SU-DHL-6 (cell line): ENCODE data around the gene PPP1R2.
A peak's percentile ranks its signal among the peaks of the same experiment; 100 is the strongest.
"Not testable (repeated sequence)": the region's sequence is repeated elsewhere in the genome, so short reads cannot be mapped to it uniquely, and the experiment has no call there.

Experiments used
- H2AFZ ChIP-seq: fragments of 200-600 bp; sonication (generic); 2 replicates; pipeline ENCODE4 v1.6.1; 2014; ENCODE audit warnings: low read depth, mild to moderate bottlenecking, moderate library complexity, mixed read lengths, antibody characterized with exemption, low read length; ENCODE audit not compliant: severe bottlenecking
- H3F3A ChIP-seq: fragments of 200-600 bp; shearing (Covaris generic); 2 replicates; pipeline ENCODE4 v1.6.0; 2016; ENCODE audit warnings: antibody characterized with exemption, mild to moderate bottlenecking; ENCODE audit not compliant: insufficient read depth
- H3K27ac ChIP-seq: fragments of 200-600 bp; sonication (generic); 2 replicates; pipeline ENCODE4 v1.5.1; 2016; ENCODE audit warnings: low read depth, mild to moderate bottlenecking, low read length, moderate library complexity, mixed read lengths
- H3K27me3 ChIP-seq: fragments of 200-600 bp; sonication (generic), shearing (Covaris generic); 2 replicates; pipeline ENCODE4 v1.6.0; 2014; ENCODE audit warnings: mild to moderate bottlenecking, low read length
- H3K36me3 ChIP-seq: fragments of 200-600 bp; sonication (generic); 2 replicates; pipeline ENCODE4 v1.6.1; 2014; ENCODE audit warnings: mild to moderate bottlenecking, low read length, mixed read lengths
- H3K4me2 ChIP-seq: fragments of 300-600, 200-600 bp; shearing (Covaris generic), sonication (generic); 2 replicates; pipeline ENCODE4 v1.6.0; 2014; ENCODE audit warnings: low read length, low read depth, mild to moderate bottlenecking; ENCODE audit not compliant: poor library complexity, severe bottlenecking
- H3K4me3 ChIP-seq: fragments of 200-600 bp; sonication (generic); 2 replicates; pipeline ENCODE4 v1.5.1; 2014; ENCODE audit warnings: antibody characterized with exemption, low read length, mild to moderate bottlenecking, mixed read lengths; ENCODE audit not compliant: insufficient read depth, poor library complexity, severe bottlenecking
- H3K79me2 ChIP-seq: fragments of 200-600 bp; sonication (generic); 2 replicates; pipeline ENCODE4 v1.6.1; 2014; ENCODE audit warnings: mild to moderate bottlenecking, low read length, moderate library complexity; ENCODE audit not compliant: insufficient read depth
- H3K9ac ChIP-seq: fragments of 200-600 bp; sonication (generic); 2 replicates; pipeline ENCODE4 v1.7.0; 2014; ENCODE audit warnings: mild to moderate bottlenecking, low read length
- H3K9me2 ChIP-seq: fragments of 200-600 bp; sonication (generic); replicated peaks from 2 replicates; pipeline ENCODE4 v1.6.1; 2014; ENCODE audit warnings: low read length; ENCODE audit not compliant: insufficient read depth
- H3K9me3 ChIP-seq: fragments of 200-600 bp; sonication (generic); 2 replicates; pipeline ENCODE4 v1.6.1; 2014; ENCODE audit warnings: low read length, mixed read lengths; ENCODE audit not compliant: insufficient read depth
- H4K20me1 ChIP-seq: fragments of 200-600 bp; sonication (generic); 2 replicates; pipeline ENCODE4 v1.6.1; 2014; ENCODE audit warnings: low read depth, mild to moderate bottlenecking, antibody characterized with exemption, low read length, moderate library complexity, mixed read lengths
- CTCF ChIP-seq: fragments of 200-600 bp; sonication (generic); IDR thresholded peaks from one replicate; pipeline ENCODE4 v1.5.1; 2017; ENCODE audit warnings: antibody characterized with exemption, mild to moderate bottlenecking, low read length, moderate library complexity; ENCODE audit not compliant: insufficient read depth, poor library complexity, severe bottlenecking
- EZH2phosphoT487 ChIP-seq: fragments of 200-600 bp; sonication (generic), shearing (Covaris generic); conservative IDR thresholded peaks from 2 replicates; pipeline ENCODE4 v1.6.1; 2018; ENCODE audit warnings: mild to moderate bottlenecking, antibody characterized with exemption, low read length, moderate library complexity, mixed read lengths

PPP1R2 gene

DNA sequence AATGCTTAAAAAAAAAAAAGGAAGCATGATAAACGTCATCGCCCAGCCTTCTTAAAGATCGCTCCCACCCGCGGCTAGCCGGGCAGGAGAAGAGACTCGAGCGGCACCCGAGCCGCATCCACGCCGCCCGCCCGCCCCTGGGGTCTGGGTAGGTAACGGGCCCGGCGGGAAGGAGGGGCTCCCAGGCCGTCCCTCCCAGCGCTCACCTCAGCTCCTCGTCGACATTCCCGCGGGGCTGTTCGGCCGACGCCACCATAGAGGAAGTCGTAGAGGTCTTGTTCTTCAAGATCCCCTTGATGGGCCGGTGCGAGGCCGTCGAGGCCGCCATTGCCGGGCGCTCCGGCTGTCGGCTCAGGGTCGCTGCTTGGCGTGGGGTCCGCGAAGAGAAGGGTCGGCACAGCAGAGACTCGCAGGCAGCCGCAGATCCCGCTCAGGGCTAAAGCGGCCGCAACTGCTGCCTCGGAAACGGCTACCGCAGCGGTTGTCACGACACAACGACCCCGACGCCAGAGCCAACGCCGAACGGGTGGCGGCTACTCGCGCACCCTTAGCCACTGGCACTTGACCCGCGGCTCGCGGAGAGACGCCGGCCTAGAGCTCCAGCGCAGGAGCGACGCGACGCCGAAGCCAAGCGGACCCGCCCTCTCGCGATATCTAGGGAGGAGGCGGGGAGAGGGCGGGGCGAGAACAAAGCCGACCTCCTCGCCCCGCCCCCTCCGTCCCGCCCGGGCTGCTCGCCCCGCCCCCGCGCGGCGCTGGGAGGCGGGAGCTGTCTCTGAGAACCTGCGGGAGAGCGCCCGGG lies at the start of gene PPP1R2:
Gene PPP1R2 (minus strand): TSS at position 628 of the 802 bp plus-strand sequence. CDS start 300 bp downstream, at position 328.
- Histone ChIP-seq H3K4me2 (peak within 1 kb of the TSS; percentile 91), H3K9ac (peak within 1 kb of the TSS; percentile 78), H3K9me3 (no peaks in the 10 kb centered on the region), H2AFZ (peak within 1 kb of the TSS; percentile 89), H3K4me3 (peak within 1 kb of the TSS; percentile 86), H3K27ac (peak within 1 kb of the TSS; percentile 59), H3K36me3 (peaks cover 4% of the 10 kb centered on the region; the same call in 1 of the 2 replicates), H4K20me1 (peaks cover 12% of the 10 kb centered on the region; the same call in 1 of the 2 replicates), H3F3A (peaks cover 18% of the 10 kb centered on the region), H3K9me2 (no peaks in the 10 kb centered on the region), H3K27me3 (no peaks in the 10 kb centered on the region), H3K79me2 (peaks cover 51% of the 10 kb centered on the region)
- no peak for TF ChIP-seq CTCF
- TF ChIP-seq EZH2phosphoT487 = no peak

GRCh38 chr3:195591852-195592251 lies 48.7 kb upstream of the PPP1R2 start:
- H3K9ac ChIP-seq = no peak overlapping the region
- H3F3A ChIP-seq = 0 out of 2 replicates have a peak, but pooled peaks cover 5% of the 10 kb centered on the region
- H3K4me3 ChIP-seq = no peak overlapping the region
- no peak overlapping the region for H3K4me2 ChIP-seq
- no peaks in the 10 kb centered on the region for H3K27me3 ChIP-seq
- H3K9me2 ChIP-seq = no peaks in the 10 kb centered on the region
- H4K20me1 ChIP-seq = no peaks in the 10 kb centered on the region
- no peaks in the 10 kb centered on the region for H3K36me3 ChIP-seq
- no peak for TF ChIP-seq CTCF
- TF ChIP-seq EZH2phosphoT487 = no peak
- H3K27ac ChIP-seq = no peak overlapping the region
- H3K9me3 ChIP-seq = no peaks in the 10 kb centered on the region
- H3K79me2 ChIP-seq = no peaks in the 10 kb centered on the region
- no peak overlapping the region for H2AFZ ChIP-seq

DNA sequence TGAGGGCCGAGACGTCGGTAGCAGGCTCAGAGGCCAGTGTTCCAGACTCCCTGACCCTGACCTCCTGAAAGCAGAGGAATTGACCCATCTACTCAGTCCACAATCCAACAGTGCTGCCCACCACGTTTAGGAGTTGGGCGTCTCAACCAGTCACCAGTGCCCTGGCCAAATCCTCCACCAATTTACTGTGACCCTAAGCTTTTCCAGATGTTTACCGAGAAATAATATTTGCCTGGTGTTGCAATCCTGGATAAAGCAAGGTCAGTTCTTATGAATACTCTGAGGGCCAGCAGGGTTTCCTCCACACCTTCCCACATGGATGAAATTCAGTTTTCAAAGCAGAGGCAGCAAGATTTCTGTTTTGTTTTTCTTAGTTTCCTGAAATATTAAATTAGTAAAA lies 48.1 kb upstream of the PPP1R2 start:
- H3K4me3 ChIP-seq = no peak overlapping the region
- no peak overlapping the region for H3K9ac ChIP-seq
- no peaks in the 10 kb centered on the region for H3K79me2 ChIP-seq
- no peak overlapping the region for H3K27ac ChIP-seq
- TF ChIP-seq EZH2phosphoT487 (no peak), CTCF (no peak)
- no peak overlapping the region for H3K4me2 ChIP-seq
- H3K36me3 ChIP-seq = no peaks in the 10 kb centered on the region
- H3K9me3 ChIP-seq = no peaks in the 10 kb centered on the region
- 0 out of 2 replicates have a peak, but pooled peaks cover 5% of the 10 kb centered on the region for H3F3A ChIP-seq
- no peaks in the 10 kb centered on the region for H4K20me1 ChIP-seq
- H2AFZ ChIP-seq = no peak overlapping the region
- no peaks in the 10 kb centered on the region for H3K9me2 ChIP-seq
- no peaks in the 10 kb centered on the region for H3K27me3 ChIP-seq

DNA sequence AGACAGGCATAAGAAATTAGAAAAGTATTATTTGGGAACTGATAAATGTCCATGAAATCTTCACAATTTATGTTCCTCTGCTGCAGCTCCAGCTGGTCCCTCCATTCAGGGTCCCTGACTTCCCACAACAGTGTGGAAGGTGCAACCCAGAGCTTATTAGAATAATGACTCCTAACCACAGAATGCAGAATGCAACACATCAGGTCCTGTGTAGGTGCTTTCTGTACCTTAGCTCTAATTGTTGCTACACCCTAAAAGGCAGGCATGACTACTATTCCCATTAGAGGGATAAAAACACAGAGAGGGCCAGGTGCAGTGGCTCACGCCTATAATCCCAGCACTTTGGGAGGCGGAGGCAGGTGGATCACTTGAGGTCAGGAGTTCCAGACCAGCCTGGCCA lies 47.3 kb upstream of the PPP1R2 start:
- H3K4me3 ChIP-seq, H3K9ac ChIP-seq, H4K20me1 ChIP-seq, H3K9me2 ChIP-seq, H3F3A ChIP-seq, H3K4me2 ChIP-seq, H3K9me3 ChIP-seq, H3K27me3 ChIP-seq, H3K36me3 ChIP-seq, H2AFZ ChIP-seq, H3K79me2 ChIP-seq: not testable (repeated sequence)
- peak overlapping the region; percentile 61 for H3K27ac ChIP-seq

GRCh38 chr3:195589796-195590195 lies 46.7 kb upstream of the PPP1R2 start:
- H3K9me2 ChIP-seq, H3K9me3 ChIP-seq, H3K9ac ChIP-seq: not testable (repeated sequence)

More at GRCh38 chr3:195589796-195590195, 46.7 kb upstream of the PPP1R2 start:
- not testable (repeated sequence) for H4K20me1 ChIP-seq, H3K36me3 ChIP-seq, H3K4me3 ChIP-seq, H3K4me2 ChIP-seq, H3K27me3 ChIP-seq, H2AFZ ChIP-seq, H3F3A ChIP-seq, H3K79me2 ChIP-seq
- H3K27ac ChIP-seq = peak overlapping the region; percentile 61
